Measurements from ENCODE around the gene TMEM181.

GRCh38 chr6:158634695-158635426 lies 75.0 kb downstream of the TMEM181 start:
- no peak for TF ChIP-seq CTCF (IDR thresholded peaks at IDR 0.05)
- no peak for TF ChIP-seq POLR2AphosphoS5 (IDR thresholded peaks at IDR 0.05; ENCODE audit: low read depth, low read length)
